Stimulated activated memory B cell treated with anti-CD40 and anti-IgM and Interleukin-4, amounts not matched to agents 10 μg/mL and 1 μg/mL and 100 μg/mL, for 72 hours (primary cell): ENCODE data around the gene ZMYND11.
"Not testable (repeated sequence)": the region's sequence is repeated elsewhere in the genome, so short reads cannot be mapped to it uniquely, and the experiment has no call there.

Source experiments
- ATAC-seq: fragments of 150-1000 bp; cut with Tn5 transposase; 2 replicates; pipeline ENCODE4 v1.10.0; 2021
- H3K27ac Mint-ChIP-seq: one replicate; pipeline ENCODE4 v1.8.0; 2022; ENCODE audit warnings: mild to moderate bottlenecking, mixed read lengths
- H3K27me3 Mint-ChIP-seq: one replicate; pipeline ENCODE4 v1.8.0; 2022; ENCODE audit warnings: mixed read lengths
- H3K36me3 Mint-ChIP-seq: one replicate; pipeline ENCODE4 v1.8.0; 2022; ENCODE audit warnings: mixed read lengths
- H3K4me1 Mint-ChIP-seq: one replicate; pipeline ENCODE4 v1.8.0; 2022; ENCODE audit warnings: mixed read lengths
- H3K4me3 Mint-ChIP-seq: one replicate; pipeline ENCODE4 v1.8.0; 2022; ENCODE audit warnings: mild to moderate bottlenecking, moderate library complexity, mixed read lengths
- H3K9me3 Mint-ChIP-seq: one replicate; pipeline ENCODE4 v1.8.0; 2022; ENCODE audit warnings: mixed read lengths

Gene ZMYND11

GRCh38 chr10:241451-241850 lies 106.2 kb downstream of the ZMYND11 start:
- Mint-ChIP-seq H3K9me3 (no peaks in the 10 kb centered on the region), H3K27ac (no peak overlapping the region), H3K4me1 (no peaks in the 10 kb centered on the region), H3K36me3 (peaks cover 39% of the 10 kb centered on the region), H3K27me3 (no peaks in the 10 kb centered on the region), H3K4me3 (no peak overlapping the region)
- no peak for ATAC-seq

- ATAC-seq: no peak
- Mint-ChIP-seq H3K9me3 (no peaks in the 10 kb centered on the region), H3K4me1 (no peaks in the 10 kb centered on the region)
Observed at GRCh38 chr10:241966-242643, 106.8 kb downstream of the ZMYND11 start.

GRCh38 chr10:244227-244626 lies 109.0 kb downstream of the ZMYND11 start:
- Mint-ChIP-seq H3K4me1 (no peaks in the 10 kb centered on the region), H3K9me3 (no peaks in the 10 kb centered on the region), H3K27me3 (no peaks in the 10 kb centered on the region), H3K4me3 (no peak overlapping the region), H3K36me3 (peaks cover 55% of the 10 kb centered on the region), H3K27ac (no peak overlapping the region)
- no peak for ATAC-seq

More at GRCh38 chr10:241966-242643, 106.8 kb downstream of the ZMYND11 start:
- no peak overlapping the region for H3K27ac Mint-ChIP-seq
- H3K4me3 Mint-ChIP-seq: no peak overlapping the region
- H3K27me3 Mint-ChIP-seq: no peaks in the 10 kb centered on the region
- H3K36me3 Mint-ChIP-seq: peaks cover 41% of the 10 kb centered on the region

GRCh38 chr10:246431-246830 lies 111.2 kb downstream of the ZMYND11 start:
- ATAC-seq: no peak
- Mint-ChIP-seq H3K36me3 (peaks cover 71% of the 10 kb centered on the region), H3K4me1 (no peaks in the 10 kb centered on the region), H3K27ac (no peak overlapping the region), H3K27me3 (no peaks in the 10 kb centered on the region), H3K9me3 (no peaks in the 10 kb centered on the region), H3K4me3 (no peak overlapping the region)

- Mint-ChIP-seq H3K4me1 (no peaks in the 10 kb centered on the region), H3K4me3 (no peak overlapping the region), H3K9me3 (no peaks in the 10 kb centered on the region), H3K36me3 (peaks cover 77% of the 10 kb centered on the region), H3K27ac (no peak overlapping the region), H3K27me3 (no peaks in the 10 kb centered on the region)
- no peak for ATAC-seq
Observed at GRCh38 chr10:247480-247879, 112.2 kb downstream of the ZMYND11 start.

- no peak overlapping the region for H3K4me3 Mint-ChIP-seq
- H3K27me3 Mint-ChIP-seq: no peaks in the 10 kb centered on the region
- peaks cover 72% of the 10 kb centered on the region for H3K36me3 Mint-ChIP-seq
- no peak overlapping the region for H3K27ac Mint-ChIP-seq
- H3K9me3 Mint-ChIP-seq: no peaks in the 10 kb centered on the region
- ATAC-seq: no peak
- no peaks in the 10 kb centered on the region for H3K4me1 Mint-ChIP-seq
Observed at GRCh38 chr10:248307-248706, 113.1 kb downstream of the ZMYND11 start.

- Mint-ChIP-seq H3K27me3 (no peaks in the 10 kb centered on the region), H3K27ac (no peak overlapping the region), H3K9me3 (no peaks in the 10 kb centered on the region), H3K36me3 (peaks cover 70% of the 10 kb centered on the region), H3K4me3 (no peak overlapping the region), H3K4me1 (no peaks in the 10 kb centered on the region)
- ATAC-seq: no peak
Observed at GRCh38 chr10:251982-252582, 116.8 kb downstream of the ZMYND11 start.

- peak overlapping the region; percentile 96 for H3K27ac Mint-ChIP-seq
- H3K27me3 Mint-ChIP-seq: peaks cover 8% of the 10 kb centered on the region
- peaks cover 2% of the 10 kb centered on the region for H3K9me3 Mint-ChIP-seq
- no peaks in the 10 kb centered on the region for H3K36me3 Mint-ChIP-seq
- ATAC-seq: peak; percentile 69
- H3K4me3 Mint-ChIP-seq: peak overlapping the region; percentile 73
- H3K4me1 Mint-ChIP-seq: peaks cover 20% of the 10 kb centered on the region
Observed at GRCh38 chr10:260819-261429, 125.7 kb downstream of the ZMYND11 start.

GRCh38 chr10:264160-265073 lies 129.2 kb downstream of the ZMYND11 start:
- not testable (repeated sequence) for H3K27me3 Mint-ChIP-seq, H3K27ac Mint-ChIP-seq, H3K36me3 Mint-ChIP-seq, H3K4me3 Mint-ChIP-seq, H3K9me3 Mint-ChIP-seq, ATAC-seq
- H3K4me1 Mint-ChIP-seq: peaks cover 20% of the 10 kb centered on the region

GRCh38 chr10:265074-265440 lies 129.8 kb downstream of the ZMYND11 start:
- not testable (repeated sequence) for H3K27me3 Mint-ChIP-seq, ATAC-seq, H3K9me3 Mint-ChIP-seq, H3K36me3 Mint-ChIP-seq, H3K27ac Mint-ChIP-seq, H3K4me3 Mint-ChIP-seq
- H3K4me1 Mint-ChIP-seq: peaks cover 20% of the 10 kb centered on the region

- not testable (repeated sequence) for H3K27me3 Mint-ChIP-seq, H3K36me3 Mint-ChIP-seq, ATAC-seq, H3K9me3 Mint-ChIP-seq, H3K27ac Mint-ChIP-seq, H3K4me3 Mint-ChIP-seq
- peaks cover 14% of the 10 kb centered on the region for H3K4me1 Mint-ChIP-seq
Observed at GRCh38 chr10:265816-266588, 130.7 kb downstream of the ZMYND11 start.

- no peak overlapping the region for H3K27ac Mint-ChIP-seq
- no peaks in the 10 kb centered on the region for H3K36me3 Mint-ChIP-seq
- H3K4me1 Mint-ChIP-seq: peaks cover 11% of the 10 kb centered on the region
- H3K27me3 Mint-ChIP-seq: peaks cover 8% of the 10 kb centered on the region
- no peak for ATAC-seq
- H3K4me3 Mint-ChIP-seq: no peak overlapping the region
- H3K9me3 Mint-ChIP-seq: peaks cover 2% of the 10 kb centered on the region
Observed at GRCh38 chr10:266974-267425, 131.7 kb downstream of the ZMYND11 start.

GRCh38 chr10:267705-268104 lies 132.4 kb downstream of the ZMYND11 start:
- H3K9me3 Mint-ChIP-seq: peaks cover 2% of the 10 kb centered on the region
- no peaks in the 10 kb centered on the region for H3K36me3 Mint-ChIP-seq
- peaks cover 8% of the 10 kb centered on the region for H3K27me3 Mint-ChIP-seq
- no peak overlapping the region for H3K27ac Mint-ChIP-seq
- ATAC-seq: no peak
- H3K4me1 Mint-ChIP-seq: peaks cover 11% of the 10 kb centered on the region
- H3K4me3 Mint-ChIP-seq: no peak overlapping the region

GRCh38 chr10:269440-270074 lies 134.3 kb downstream of the ZMYND11 start:
- H3K9me3 Mint-ChIP-seq: no peaks in the 10 kb centered on the region
- H3K27ac Mint-ChIP-seq: no peak overlapping the region
- H3K27me3 Mint-ChIP-seq: no peaks in the 10 kb centered on the region
- H3K4me1 Mint-ChIP-seq: peaks cover 11% of the 10 kb centered on the region
- no peaks in the 10 kb centered on the region for H3K36me3 Mint-ChIP-seq
- no peak overlapping the region for H3K4me3 Mint-ChIP-seq
- ATAC-seq: no peak
